Islet of Langerhans (tissue), 1 donor: Measurements from ENCODE around the gene GALNT14.
"Not testable (repeated sequence)": the region's sequence is repeated elsewhere in the genome, so short reads cannot be mapped to it uniquely, and the experiment has no call there.

Source experiments
- FAIRE-seq: peaks from one replicate; lab custom pipeline; 2011; peaks lifted over from hg19 to GRCh38; lab: Jason Lieb, UNC

Gene GALNT14

DNA sequence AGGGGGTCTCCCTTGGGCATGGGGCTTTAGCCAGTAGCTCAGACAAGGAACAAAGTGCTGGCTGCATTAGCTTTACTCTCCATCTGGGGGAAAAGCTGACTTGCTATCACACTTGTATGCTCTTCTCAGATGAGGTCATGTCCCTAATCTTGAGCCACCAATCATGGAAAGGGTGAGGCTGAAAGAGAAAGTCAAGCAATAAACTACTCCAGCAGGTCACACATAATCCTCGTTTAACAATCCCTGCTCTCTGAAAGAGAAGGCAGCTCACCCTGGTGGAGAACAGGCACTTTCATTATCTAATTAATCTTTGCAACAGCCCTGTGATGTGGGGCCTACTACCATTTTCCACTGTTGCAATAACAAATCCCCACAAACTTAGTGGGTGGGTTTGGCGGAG is 201.3 kb downstream of the GALNT14 start:
- FAIRE-seq, result no peak

GRCh38 chr2:30935795-30936194 is 202.4 kb downstream of the GALNT14 start:
- FAIRE-seq, result no peak

GRCh38 chr2:30934066-30934465 is 204.2 kb downstream of the GALNT14 start:
- FAIRE-seq, result no peak

DNA sequence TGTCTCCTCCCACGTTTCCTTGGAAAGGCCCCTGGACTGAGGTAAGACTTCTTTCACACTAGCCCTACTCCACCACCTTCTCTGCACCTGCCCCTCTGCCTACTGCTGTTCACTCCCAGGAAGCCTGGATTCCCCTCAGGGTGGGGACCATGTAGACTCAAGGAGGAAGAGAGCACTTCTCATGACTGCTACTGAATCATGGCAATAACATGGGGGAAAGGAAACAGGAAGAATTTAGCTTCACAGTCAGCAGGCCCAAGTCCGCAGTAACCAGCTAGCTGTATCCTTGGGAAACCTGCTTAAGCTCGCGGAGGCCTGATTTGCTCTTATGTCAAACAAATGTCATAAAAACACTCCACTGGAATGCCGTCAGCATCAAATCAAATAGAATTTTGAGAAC is 204.7 kb downstream of the GALNT14 start:
- no peak for FAIRE-seq

DNA sequence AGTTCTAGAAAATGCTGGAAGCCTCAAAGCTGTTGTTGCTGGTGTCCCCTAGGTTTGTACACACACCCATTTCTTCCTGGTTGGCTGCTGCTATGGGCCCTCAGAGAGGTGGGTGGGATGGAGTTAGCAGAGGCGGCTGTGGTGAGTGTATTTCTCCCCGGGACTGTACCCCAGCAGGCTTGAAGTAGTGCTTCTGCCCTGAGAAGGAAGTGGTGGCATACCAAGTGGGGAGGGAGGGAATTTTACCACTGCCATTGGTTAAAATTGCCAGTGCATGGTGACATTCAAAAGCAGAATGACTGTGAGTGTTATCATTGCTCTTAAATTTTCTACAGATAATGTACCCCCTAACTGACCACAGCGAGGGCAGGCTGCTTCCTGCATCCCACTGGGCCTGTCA is 205.4 kb downstream of the GALNT14 start:
- no peak for FAIRE-seq

GRCh38 chr2:30931841-30932407 is 206.3 kb downstream of the GALNT14 start:
- FAIRE-seq, result no peak

DNA sequence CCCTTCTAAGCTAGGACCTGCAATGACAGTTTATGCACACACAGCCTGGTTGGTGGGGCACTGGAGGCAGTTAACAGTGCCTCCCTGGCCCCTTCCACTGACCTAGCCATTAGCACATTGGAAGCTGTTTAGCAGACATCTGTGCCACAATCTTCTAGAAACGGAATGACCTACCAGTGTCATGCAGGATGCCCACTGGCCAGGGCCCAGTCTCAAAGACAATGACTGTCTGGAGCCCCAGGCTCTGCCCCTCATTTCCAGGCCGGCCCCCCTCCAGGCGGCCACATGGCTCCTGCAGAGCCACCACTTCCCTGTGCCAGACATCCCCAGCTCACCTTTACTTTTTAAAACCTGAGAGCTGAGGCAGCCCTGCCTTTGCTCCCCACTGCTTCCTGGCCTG is 207.5 kb downstream of the GALNT14 start:
- FAIRE-seq, result no peak

DNA sequence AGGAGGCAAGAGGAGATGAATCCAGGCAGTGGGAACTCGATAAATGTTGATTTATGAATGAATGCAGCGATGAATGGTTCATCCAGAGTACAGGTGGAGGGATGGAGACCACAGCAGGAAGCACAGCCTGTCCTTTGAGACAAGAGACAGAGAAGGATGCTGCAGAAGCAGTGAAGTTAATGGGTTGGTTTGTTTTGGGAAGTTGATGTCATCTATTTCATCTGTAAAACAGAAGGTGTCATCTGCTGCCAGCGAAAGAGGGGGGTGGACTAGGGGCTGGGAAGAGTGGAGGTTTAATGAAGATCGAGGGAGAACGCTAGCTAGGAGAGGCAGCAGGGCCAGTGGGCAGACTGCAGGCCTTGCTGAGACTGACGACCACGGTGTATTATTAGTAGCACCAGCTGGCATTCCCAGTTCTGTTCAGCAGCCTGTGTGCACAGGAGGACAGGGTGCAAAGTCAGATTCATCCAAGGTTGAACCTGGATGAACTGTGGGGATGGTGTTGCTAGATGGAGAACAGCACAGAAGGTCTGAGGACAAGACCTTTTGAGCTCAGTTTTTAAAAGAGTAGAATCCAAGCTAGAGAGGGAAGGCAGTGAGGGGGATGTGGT is 210.7 kb downstream of the GALNT14 start:
- FAIRE-seq, result no peak

- no peak for FAIRE-seq
Measured at GRCh38 chr2:30926606-30927005, 211.6 kb downstream of the GALNT14 start.

GRCh38 chr2:30923623-30924022 is 214.6 kb downstream of the GALNT14 start:
- no peak for FAIRE-seq

DNA sequence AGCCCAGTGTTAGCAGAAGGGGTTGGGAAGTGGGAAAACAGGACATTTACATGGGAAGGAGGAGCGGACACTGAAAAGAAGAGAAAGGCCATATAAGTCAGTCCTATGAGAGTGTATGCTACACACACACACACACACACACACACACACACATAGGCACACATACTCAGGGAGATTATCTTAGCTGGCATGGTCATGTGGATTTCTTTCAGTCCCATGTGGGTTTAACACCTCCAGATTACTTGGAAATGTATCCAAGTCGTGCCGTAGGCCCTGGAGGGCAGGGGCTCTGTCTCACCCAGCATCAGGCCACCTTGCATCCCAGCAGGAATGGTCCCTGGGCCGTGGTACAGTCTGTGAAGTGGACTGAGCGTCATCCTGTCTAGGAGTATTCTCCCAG is 217.7 kb downstream of the GALNT14 start:
- no peak for FAIRE-seq

DNA sequence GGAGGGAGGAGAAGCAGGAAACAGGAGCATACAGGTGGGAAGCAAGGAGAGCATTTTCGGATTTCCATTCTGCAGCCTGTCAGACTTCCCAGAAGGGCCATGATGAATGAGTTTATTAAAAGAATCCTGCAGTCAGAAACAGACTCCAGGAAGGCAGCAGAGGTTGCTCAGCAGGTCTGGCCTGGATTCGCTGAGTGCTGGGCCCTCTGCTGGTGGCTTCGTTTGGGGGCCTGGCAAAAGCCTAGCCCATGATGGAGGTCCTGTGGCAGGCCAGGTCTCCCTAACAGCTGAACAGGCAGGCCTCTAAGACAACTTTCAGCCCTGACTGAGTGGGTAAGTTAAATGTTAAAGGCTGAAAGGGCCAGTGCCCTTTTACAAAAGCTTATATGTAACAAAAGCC is 222.8 kb downstream of the GALNT14 start:
- no peak for FAIRE-seq

GRCh38 chr2:30914456-30914855 is 223.8 kb downstream of the GALNT14 start:
- no peak for FAIRE-seq

DNA sequence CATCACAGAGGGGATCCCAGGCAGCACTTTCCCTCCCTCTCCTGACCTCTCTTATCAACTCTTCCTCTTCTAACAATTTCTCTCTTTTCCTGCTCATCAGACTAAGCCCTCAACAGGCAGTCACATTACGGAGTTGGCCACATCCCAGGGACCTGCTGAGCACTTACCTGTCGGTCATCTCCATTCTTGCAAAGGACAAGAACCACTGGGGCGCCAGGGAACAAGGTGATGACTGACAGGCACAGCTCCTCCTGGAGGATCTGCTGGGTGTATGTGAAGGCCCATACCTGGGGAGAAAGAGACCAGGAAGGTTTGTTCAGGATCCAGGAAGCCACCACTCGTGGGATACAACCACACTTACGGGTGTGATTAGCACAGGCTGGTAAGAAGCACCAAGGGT is 226.2 kb downstream of the GALNT14 start:
- no peak for FAIRE-seq

DNA sequence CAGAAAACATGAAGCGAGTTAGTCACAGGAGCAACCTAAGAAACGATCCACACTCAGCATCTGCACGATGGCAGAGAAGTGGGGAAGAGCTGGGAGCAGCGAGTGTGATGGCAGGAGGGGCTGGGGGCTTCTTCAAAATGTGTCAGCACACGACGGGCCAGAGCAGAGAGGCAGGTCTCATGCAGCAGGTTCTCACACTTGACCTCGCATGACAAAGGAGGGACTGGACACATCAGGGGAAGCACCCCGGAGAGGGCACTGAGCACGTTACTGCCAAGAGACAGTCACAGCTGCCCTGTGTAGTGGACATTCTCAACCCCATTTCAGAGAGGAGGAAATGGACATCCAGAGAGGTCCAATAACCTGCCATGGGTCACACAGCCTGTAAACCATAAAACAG is 226.9 kb downstream of the GALNT14 start:
- no peak for FAIRE-seq

DNA sequence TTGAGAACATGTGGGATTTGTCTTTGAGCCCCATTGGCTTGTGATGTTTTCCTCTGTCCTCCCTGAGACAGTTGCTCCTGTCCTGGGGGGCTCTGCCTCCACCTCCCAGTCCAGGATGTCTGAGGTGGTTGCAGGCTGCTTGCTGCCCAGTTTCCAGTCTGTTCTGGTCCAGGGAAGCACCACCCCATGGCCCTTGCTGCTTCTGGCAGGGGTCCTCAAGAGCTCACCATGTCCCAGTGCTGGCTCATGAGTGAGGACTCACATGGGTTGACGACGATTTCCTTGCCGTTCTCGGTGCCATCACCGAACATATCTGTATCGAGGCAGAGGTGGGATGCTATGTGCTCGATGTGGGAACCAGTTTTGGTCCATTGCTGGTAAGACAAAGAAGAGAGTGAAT is 227.6 kb downstream of the GALNT14 start:
- no peak for FAIRE-seq

DNA sequence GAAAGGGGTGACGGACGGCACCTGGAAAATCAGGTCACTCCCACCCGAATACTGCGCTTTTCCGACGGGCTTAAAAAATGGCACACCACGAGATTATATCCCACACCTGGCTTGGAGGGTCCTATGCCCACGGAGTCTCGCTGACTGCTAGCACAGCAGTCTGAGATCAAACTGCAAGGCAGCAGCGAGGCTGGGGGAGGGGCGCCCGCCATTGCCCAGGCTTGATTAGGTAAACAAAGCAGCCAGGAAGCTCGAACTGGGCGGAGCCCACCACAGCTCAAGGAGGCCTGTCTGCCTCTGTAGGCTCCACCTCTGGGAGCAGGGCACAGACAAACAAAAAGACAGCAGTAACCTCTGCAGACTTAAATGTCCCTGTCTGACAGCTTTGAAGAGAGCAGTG is 233.8 kb downstream of the GALNT14 start:
- FAIRE-seq, result not testable (repeated sequence)

DNA sequence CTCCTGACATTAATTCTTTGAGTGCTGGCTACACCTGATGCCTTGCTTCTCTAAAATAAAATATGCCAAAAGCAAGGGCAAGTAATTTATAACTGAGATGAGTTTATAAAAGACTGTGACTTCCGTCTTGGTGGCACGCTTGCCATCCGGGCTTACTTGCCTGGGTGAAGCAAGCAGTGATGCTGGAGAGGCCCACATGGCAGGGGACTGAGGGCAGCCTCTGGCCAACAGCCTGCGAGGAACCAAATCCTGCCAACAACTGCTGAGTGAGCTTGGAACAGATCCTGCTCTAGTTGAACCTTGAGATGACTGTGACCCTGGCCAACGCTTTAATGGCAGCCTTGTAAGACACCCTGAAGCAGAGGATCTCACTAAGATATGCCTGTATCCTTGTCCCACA is 234.9 kb downstream of the GALNT14 start:
- FAIRE-seq, result no peak

DNA sequence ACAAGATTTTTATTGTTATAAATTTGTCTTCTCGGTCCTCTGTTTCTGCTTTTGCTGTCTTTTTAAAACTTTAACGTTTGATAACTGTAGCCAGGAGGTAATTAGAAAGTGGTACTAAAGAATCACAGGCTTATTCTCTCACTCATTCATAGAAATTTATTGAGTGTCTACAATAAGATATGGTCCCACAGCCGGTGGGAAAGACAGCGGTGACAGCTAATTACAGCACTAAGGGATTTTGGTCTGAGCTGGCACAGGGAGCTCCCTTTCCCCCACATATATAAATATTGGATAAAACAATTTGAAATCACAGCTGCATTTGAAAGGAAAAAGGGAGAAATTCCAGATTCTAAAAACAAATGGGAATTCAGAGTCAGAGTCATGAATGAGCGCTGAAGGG is 237.9 kb downstream of the GALNT14 start:
- FAIRE-seq, result no peak

DNA sequence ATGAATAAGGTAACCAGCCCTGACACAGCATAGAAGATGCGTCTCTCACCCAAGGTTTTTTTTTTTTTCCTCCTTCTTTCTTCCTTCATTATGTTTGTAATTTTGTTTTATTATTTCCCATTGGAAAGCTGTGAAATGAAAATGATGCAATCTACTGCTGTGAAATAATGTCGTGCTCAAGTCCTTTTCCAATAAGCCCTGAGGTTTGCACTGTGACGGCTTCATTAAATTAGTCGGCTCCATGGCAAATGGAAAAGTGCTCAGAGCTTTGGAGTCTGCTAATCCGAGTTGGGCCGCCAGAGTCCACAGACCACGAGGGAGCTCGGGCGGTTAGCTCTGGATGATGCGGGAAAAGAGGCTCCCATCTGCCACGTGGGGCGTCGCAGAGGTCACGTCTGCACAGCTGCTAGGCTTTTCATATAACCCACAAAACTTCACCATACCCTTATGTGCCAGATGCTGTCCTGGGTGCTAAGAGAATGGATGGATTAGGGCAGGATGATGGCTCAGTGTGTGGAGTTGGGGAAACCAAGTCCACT is 238.7 kb downstream of the GALNT14 start:
- FAIRE-seq, result no peak

DNA sequence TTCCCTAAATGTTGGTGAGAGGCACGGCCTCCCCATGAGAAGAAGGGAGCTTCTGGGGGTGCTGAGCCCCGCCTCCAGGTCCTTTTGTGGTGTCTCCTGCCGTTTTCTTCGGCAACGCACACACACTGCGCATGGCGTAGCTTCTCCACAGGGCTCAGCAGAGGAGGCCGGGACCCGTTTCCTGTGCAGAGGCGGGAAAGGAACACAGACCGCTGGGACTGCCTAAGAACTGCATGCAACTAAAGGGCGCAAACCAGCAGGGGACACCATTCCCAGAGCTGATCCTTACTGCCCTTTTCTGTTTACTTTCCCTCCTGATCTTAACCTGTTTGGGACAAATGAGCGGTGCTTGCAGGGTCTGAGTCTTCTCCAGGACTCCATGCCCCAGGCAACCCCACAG is 240.7 kb downstream of the GALNT14 start:
- no peak for FAIRE-seq

DNA sequence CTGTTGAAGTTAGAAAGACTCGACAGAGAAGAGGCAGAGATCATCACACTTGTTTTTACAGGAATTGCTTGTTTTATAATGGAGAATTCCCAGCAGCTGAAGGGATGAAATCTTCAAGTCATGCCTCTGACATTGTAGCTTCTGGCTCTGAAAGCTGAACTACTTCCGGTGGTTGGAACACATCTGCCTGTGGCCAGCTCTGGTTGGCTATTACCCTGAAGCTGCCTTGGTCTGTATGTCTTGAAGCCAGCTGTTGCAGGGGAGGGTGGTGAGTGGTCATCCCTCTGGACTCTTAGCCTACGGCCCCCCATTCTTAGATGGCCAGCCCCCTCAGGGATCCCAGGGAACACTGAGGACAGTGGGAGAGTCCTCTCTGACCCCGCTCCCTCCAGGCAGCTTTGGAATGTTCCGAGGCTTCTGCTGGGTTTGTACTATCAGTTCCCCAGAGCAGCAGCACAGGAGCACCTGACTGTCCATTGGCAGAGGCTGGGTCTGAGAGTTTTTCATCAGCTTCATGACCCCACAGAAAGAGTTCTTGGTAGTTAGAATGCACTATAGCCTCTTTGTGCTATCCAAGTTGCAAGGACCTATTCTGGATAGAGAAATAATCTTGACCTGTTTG is 243.6 kb downstream of the GALNT14 start:
- no peak for FAIRE-seq

GRCh38 chr2:30888852-30889409 is 249.3 kb downstream of the GALNT14 start:
- no peak for FAIRE-seq

GRCh38 chr2:30886080-30886479 is 252.2 kb downstream of the GALNT14 start:
- no peak for FAIRE-seq
